H1 (cell line): Measurements from ENCODE around the gene NPHP3. TPM values are rescaled to one million over a fixed set of nuclear protein-coding genes. Genes with fewer than 3 reads are reported as not detected.

Source experiments
- CTCF ChIA-PET: fragments of 300-600 bp; sonication (Branson Sonifier 250); formaldehyde crosslinking; loops from one replicate; lab custom pipeline; 2021; ENCODE audit not compliant: partially characterized antibody; lab: Charles Lee
- POLR2A ChIA-PET: fragments of 300-600 bp; sonication (Branson Sonifier 250); formaldehyde crosslinking; loops from one replicate; lab custom pipeline; 2021; ENCODE audit warnings: inconsistent platforms; ENCODE audit not compliant: partially characterized antibody; lab: Charles Lee
- DNase-seq, 2 experiments: peaks; one replicate each; pipeline versions ENCODE4 v3.0.0 to v3.0.0-alpha.2; 2010 to 2022; ENCODE audit warnings: low spot score in 2 of 2, low read depth in 1 of 2, mixed read lengths in 1 of 2
- FAIRE-seq: peaks from 2 replicates; lab custom pipeline; 2011; peaks lifted over from hg19 to GRCh38; lab: Jason Lieb, UNC
- H2AFZ ChIP-seq: 2 replicates; pipeline ENCODE4 v1.8.1; 2012; ENCODE audit warnings: low read length, inconsistent platforms
- H2AK5ac ChIP-seq: 2 replicates; pipeline ENCODE4 v1.6.1; 2013; ENCODE audit warnings: low read depth, low read length
- H2BK120ac ChIP-seq: replicated peaks from 2 replicates; pipeline ENCODE3; 2013; ENCODE audit warnings: low read depth, low read length, inconsistent platforms
- H2BK12ac ChIP-seq: 2 replicates; pipeline ENCODE4 v1.6.1; 2013; ENCODE audit warnings: low read depth, low read length
- H2BK15ac ChIP-seq: 2 replicates; pipeline ENCODE4 v1.6.1; 2013; ENCODE audit warnings: low read length
- H2BK20ac ChIP-seq: 2 replicates; pipeline ENCODE4 v1.6.1; 2013; ENCODE audit warnings: low read length
- H2BK5ac ChIP-seq: 2 replicates; pipeline ENCODE4 v1.6.1; 2013; ENCODE audit warnings: low read depth, low read length
- H3K14ac ChIP-seq: 2 replicates; pipeline ENCODE4 v1.6.1; 2013; ENCODE audit warnings: inconsistent platforms; ENCODE audit not compliant: insufficient read length
- H3K18ac ChIP-seq: 2 replicates; pipeline ENCODE4 v1.6.1; 2013; ENCODE audit warnings: low read length; ENCODE audit errors: extremely low read depth
- H3K23ac ChIP-seq: 2 replicates; pipeline ENCODE4 v1.6.1; 2013; ENCODE audit warnings: inconsistent platforms; ENCODE audit not compliant: insufficient read length
- H3K23me2 ChIP-seq: 2 replicates; pipeline ENCODE4 v1.6.1; 2013; ENCODE audit warnings: low read depth, low read length
- H3K27ac ChIP-seq: 2 replicates; pipeline ENCODE4 v1.6.1; 2011; ENCODE audit warnings: low read depth, low read length, inconsistent platforms
- H3K27me3 ChIP-seq, 4 experiments: replicated peaks in 1 of 4; 1 replicate in 1 of 4; 2 replicates in 3 of 4; pipeline versions ENCODE4 v1.6.1 to v1.8.1; 2011 to 2013; ENCODE audit warnings: low read length in 3 of 4, mild to moderate bottlenecking in 3 of 4, inconsistent platforms in 2 of 4, mixed read lengths in 2 of 4, moderate library complexity in 1 of 4; ENCODE audit not compliant: control insufficient read depth in 3 of 4, insufficient read depth in 3 of 4; ENCODE audit errors: extremely low read depth in 1 of 4
- H3K36me3 ChIP-seq, 4 experiments: 2 replicates each; pipeline versions ENCODE4 v1.6.1 to v1.8.1; 2011 to 2013; ENCODE audit warnings: mild to moderate bottlenecking in 4 of 4, low read length in 3 of 4, moderate library complexity in 2 of 4, control low read depth in 1 of 4, inconsistent platforms in 1 of 4; ENCODE audit not compliant: insufficient read depth in 4 of 4, control insufficient read depth in 2 of 4
- H3K4ac ChIP-seq: replicated peaks from 2 replicates; pipeline ENCODE3; 2013; ENCODE audit warnings: low read length, low read depth, mixed read lengths, inconsistent platforms; ENCODE audit not compliant: insufficient read length
- H3K4me1 ChIP-seq, 4 experiments: replicated peaks in 1 of 4; 1 replicate in 1 of 4; 2 replicates in 3 of 4; pipeline versions ENCODE4 v1.6.1 to v1.8.1; 2011 to 2013; ENCODE audit warnings: low read length in 3 of 4, inconsistent platforms in 2 of 4, mixed read lengths in 1 of 4; ENCODE audit not compliant: insufficient read depth in 4 of 4, control insufficient read depth in 3 of 4
- H3K4me2 ChIP-seq, 2 experiments: 2 replicates each; pipeline versions ENCODE4 v1.6.1 to v1.8.1; 2011 to 2013; ENCODE audit warnings: low read depth in 2 of 2, low read length in 2 of 2, control low read depth in 1 of 2, inconsistent platforms in 1 of 2, mild to moderate bottlenecking in 1 of 2; ENCODE audit not compliant: insufficient read depth in 1 of 2
- H3K4me3 ChIP-seq, 4 experiments: fragments of 200-600, 300-600 bp in 1 of 4; sonication (generic), shearing (Covaris generic), sonication (Bioruptor Twin) in 1 of 4; 2 replicates each; pipeline versions ENCODE4 v1.5.1 to v1.8.1; 2011 to 2016; ENCODE audit warnings: low read length in 4 of 4, low read depth in 3 of 4, control low read depth in 2 of 4, inconsistent platforms in 2 of 4, mild to moderate bottlenecking in 2 of 4, mixed read lengths in 1 of 4, moderate library complexity in 1 of 4; ENCODE audit not compliant: insufficient read depth in 2 of 4; ENCODE audit errors: extremely low read depth in 1 of 4
- H3K56ac ChIP-seq: replicated peaks from 2 replicates; pipeline ENCODE3; 2013; ENCODE audit warnings: low read depth, mild to moderate bottlenecking, mixed read lengths, low read length, inconsistent platforms; ENCODE audit not compliant: insufficient read length
- H3K79me1 ChIP-seq: 2 replicates; pipeline ENCODE4 v1.6.1; 2013; ENCODE audit warnings: low read depth, low read length, control low read depth
- H3K79me2 ChIP-seq, 2 experiments: 2 replicates each; pipeline versions ENCODE4 v1.6.1 to v1.8.1; 2012 to 2013; ENCODE audit warnings: low read length in 2 of 2, mild to moderate bottlenecking in 2 of 2, inconsistent platforms in 1 of 2; ENCODE audit not compliant: insufficient read depth in 2 of 2, control insufficient read depth in 1 of 2
- H3K9ac ChIP-seq, 4 experiments: replicated peaks in 1 of 4; 1 replicate in 1 of 4; 2 replicates in 3 of 4; pipeline versions ENCODE4 v1.6.1 to v1.8.1; 2011 to 2013; ENCODE audit warnings: low read depth in 3 of 4, low read length in 3 of 4, control low read depth in 2 of 4, mild to moderate bottlenecking in 2 of 4, moderate library complexity in 2 of 4, inconsistent platforms in 1 of 4; ENCODE audit errors: extremely low read depth in 1 of 4
- H3K9me3 ChIP-seq, 2 experiments: 2 replicates each; pipeline versions ENCODE4 v1.6.1 to v1.8.1; 2012 to 2013; ENCODE audit warnings: mild to moderate bottlenecking in 2 of 2, moderate library complexity in 2 of 2, control low read depth in 1 of 2, inconsistent platforms in 1 of 2, low read depth in 1 of 2, low read length in 1 of 2, mixed read lengths in 1 of 2; ENCODE audit not compliant: insufficient read depth in 2 of 2
- H4K20me1 ChIP-seq, 2 experiments: replicated peaks in 1 of 2; 2 replicates each; pipeline versions ENCODE3 to v1.8.1; 2011 to 2013; ENCODE audit warnings: inconsistent platforms in 2 of 2, low read length in 2 of 2, mild to moderate bottlenecking in 1 of 2; ENCODE audit not compliant: insufficient read depth in 2 of 2, control insufficient read depth in 1 of 2
- H4K5ac ChIP-seq: 2 replicates; pipeline ENCODE4 v1.6.1; 2013; ENCODE audit warnings: low read length, low read depth, mixed read lengths, inconsistent platforms; ENCODE audit not compliant: insufficient read length
- H4K8ac ChIP-seq: 2 replicates; pipeline ENCODE4 v1.8.0; 2013; ENCODE audit warnings: mild to moderate bottlenecking, moderate library complexity, low read length, inconsistent platforms; ENCODE audit not compliant: insufficient read depth; ENCODE audit errors: extremely low read depth
- H4K91ac ChIP-seq: replicated peaks from 2 replicates; pipeline ENCODE3; 2013; ENCODE audit warnings: low read length, mixed read lengths, inconsistent platforms; ENCODE audit not compliant: insufficient read length
- CTCF ChIP-seq, 3 experiments: IDR thresholded peaks; 1 replicate in 2 of 3; 2 replicates in 1 of 3; pipeline versions ENCODE4 v1.5.1 to v1.6.1; 2011; ENCODE audit warnings: low read length in 3 of 3, mild to moderate bottlenecking in 3 of 3, inconsistent platforms in 2 of 3, low read depth in 1 of 3, moderate library complexity in 1 of 3; ENCODE audit not compliant: insufficient read depth in 1 of 3; ENCODE audit errors: control extremely low read depth in 1 of 3
- HDAC6 ChIP-seq: IDR thresholded peaks from one replicate; pipeline ENCODE4 v1.7.1; 2012; ENCODE audit warnings: low read depth, mild to moderate bottlenecking, inconsistent platforms, low read length, moderate library complexity
- KDM1A ChIP-seq: fragments of 200-600, 300-600 bp; sonication (generic); IDR thresholded peaks from 2 replicates; pipeline ENCODE4 v1.7.1; 2016; ENCODE audit warnings: mild to moderate bottlenecking, low read length, borderline replicate concordance
- NANOG ChIP-seq: IDR thresholded peaks from 2 replicates; pipeline ENCODE4 v1.6.1; 2011; ENCODE audit warnings: low read length, low read depth, mild to moderate bottlenecking, inconsistent platforms; ENCODE audit not compliant: insufficient read depth, poor library complexity, severe bottlenecking
- NRF1 ChIP-seq: IDR thresholded peaks from 2 replicates; pipeline ENCODE4 v1.6.1; 2011; ENCODE audit warnings: mild to moderate bottlenecking, low read depth, low read length, improper control_type of control experiment
- POLR2A ChIP-seq, 2 experiments: IDR thresholded peaks; 1 replicate in 1 of 2; 2 replicates in 1 of 2; pipeline ENCODE4 v1.6.1; 2011; ENCODE audit warnings: low read depth in 2 of 2, low read length in 2 of 2, mild to moderate bottlenecking in 2 of 2; ENCODE audit errors: control extremely low read depth in 1 of 2
- RNF2 ChIP-seq: fragments of 200-900, 300-1000 bp; sonication (generic); IDR thresholded peaks from 2 replicates; pipeline ENCODE4 v1.7.1; 2016; ENCODE audit warnings: borderline replicate concordance, low read depth, mild to moderate bottlenecking, antibody characterized with exemption, low read length; ENCODE audit not compliant: poor library complexity, severe bottlenecking; ENCODE audit errors: missing control alignments
- RXRA ChIP-seq: IDR thresholded peaks from 2 replicates; pipeline ENCODE4 v1.6.1; 2011; ENCODE audit warnings: low read depth, mild to moderate bottlenecking, low read length, moderate library complexity; ENCODE audit not compliant: insufficient read depth
- SP2 ChIP-seq: IDR thresholded peaks from 2 replicates; pipeline ENCODE4 v1.6.1; 2012; ENCODE audit warnings: mild to moderate bottlenecking, low read length, inconsistent platforms
- ZNF274 ChIP-seq: IDR thresholded peaks from 2 replicates; pipeline ENCODE4 v1.7.0; 2012; ENCODE audit warnings: low read length, borderline replicate concordance; ENCODE audit errors: extremely low read depth
- WGBS, 2 experiments: shearing (Covaris generic) in 1 of 2; methylation state at CpG; one replicate each; pipeline versions ENCODE4 v1.1.6 to v1.1.7; 2013 to 2015; ENCODE audit warnings: low lambda C conversion rate in 2 of 2, mixed read lengths in 2 of 2, inconsistent platforms in 1 of 2, low coverage in 1 of 2, missing lambda C conversion rate in 1 of 2; ENCODE audit not compliant: insufficient replicate concordance in 2 of 2, insufficient coverage in 1 of 2, insufficient read length in 1 of 2; ENCODE audit errors: extremely low coverage in 1 of 2, missing lambda C conversion rate in 1 of 2; 5-methylcytosine and 5-hydroxymethylcytosine counted together
- polyA plus RNA-seq, 7 experiments: library from polyadenylated mRNA; depleted of rRNA in 3 of 7; stranded (reverse) in 5 of 7; unstranded in 2 of 7; fragments of >200 nt in 5 of 7; fragments of 200-250 nt in 2 of 7; gene quantifications; 1 replicate in 5 of 7; 2 replicates in 1 of 7; 4 replicates in 1 of 7; pipeline versions ENCODE4 v1.2.1 to v1.2.3, GENCODE V29; 2011 to 2013; ENCODE audit warnings: missing spikeins in 2 of 7, mixed read lengths in 2 of 7
- total RNA-seq: library from RNA; stranded (reverse); fragmentation: NEBNext Ultra II Directional; extraction: Animal tissue kit (Norgen Biotek cat#: 25700); gene quantifications from 2 replicates; pipeline ENCODE4 v1.2.1, GENCODE V29; 2021

Gene NPHP3
- total and polyA plus RNA-seq, 2 of the 8 experiments (the other 6 are each of a cell fraction or from before 2014, with no cell fraction given): 6.8 to 14.8 TPM

GRCh38 chr3:132654721-132655120 is 67.5 kb downstream of the NPHP3 start:
- Histone ChIP-seq H3K18ac (no peak overlapping the region), H3K23me2 (peaks cover 4% of the 10 kb centered on the region; the same call in 1 of the 2 replicates), H3K23ac (no peak overlapping the region), H3K36me3 (no peaks in the 10 kb centered on the region), H2AFZ (no peak overlapping the region), H3K27me3 (no peaks in the 10 kb centered on the region), H2BK15ac (no peak overlapping the region), H3K4ac (no peak overlapping the region), H3K4me2 (no peak overlapping the region), H4K8ac (no peak overlapping the region), H4K5ac (no peak overlapping the region), H2BK12ac (no peak overlapping the region), H2BK5ac (no peak overlapping the region), H3K9me3 (no peaks in the 10 kb centered on the region), H3K4me1 (no peaks in the 10 kb centered on the region; a peak in 1 of 7 replicates), H2AK5ac (no peak overlapping the region), H3K79me2 (no peaks in the 10 kb centered on the region), H4K91ac (no peak overlapping the region), H3K14ac (no peak overlapping the region), H3K79me1 (no peaks in the 10 kb centered on the region), H2BK120ac (no peak overlapping the region), H3K9ac (no peak overlapping the region), H3K4me3 (no peak overlapping the region), H4K20me1 (no peaks in the 10 kb centered on the region), H3K56ac (no peak overlapping the region), H2BK20ac (no peak overlapping the region), H3K27ac (no peak overlapping the region)
- ChIA-PET CTCF (interaction anchor here (1.7 to 4.3 kb wide), 2 partner anchors 12 to 29 kb away, joined by 3 to 23 read pairs; no protein-coding TSS in a partner anchor), POLR2A (no interaction called here)
- whole genome bisulfite sequencing, 2 experiments: 84% methylated on average over 5 of the region's 5 CpGs; no CpG with 5 or more reads in 1 of the 2 experiments
- no peak for DNase-seq
- no peak for FAIRE-seq
- TF ChIP-seq NANOG: no peak
- no peak for TF ChIP-seq HDAC6
- no peak for TF ChIP-seq CTCF (IDR thresholded peaks at IDR 0.05; ENCODE audit: control extremely low read depth in 1 of 3, insufficient read depth in 1 of 3, low read depth in 1 of 3, low read length in 3 of 3)
- no peak for TF ChIP-seq KDM1A
- no peak for TF ChIP-seq RXRA
- no peak for TF ChIP-seq SP2
- TF ChIP-seq POLR2A (IDR thresholded peaks at IDR 0.05; ENCODE audit: control extremely low read depth in 1 of 2, low read depth in 2 of 2, low read length in 2 of 2): no peak
- TF ChIP-seq ZNF274: no peak
- TF ChIP-seq NRF1: no peak
- TF ChIP-seq RNF2: no peak
